GM12878 (cell line): ENCODE data around the gene PCARE. TPM values are rescaled to one million over a fixed set of nuclear protein-coding genes. Genes with fewer than 3 reads are reported as not detected.

Source experiments
- ATAC-seq: fragments of 200-7000 bp; cut with Tn5 transposase; 3 replicates; pipeline ENCODE4 v1.9.1; 2020; ENCODE audit warnings: mild to moderate bottlenecking, moderate library complexity
- BruUV-seq: library from RNA; stranded (reverse); fragments of 400-500 nt; replicated peaks from 2 replicates; lab custom pipeline; 2021; lab: Mats Ljungman, UMichigan
- CTCF ChIA-PET: fragments of 300-600 bp; sonication (Branson Sonifier 250); formaldehyde crosslinking; extraction: SDS; loops from one replicate; lab custom pipeline; 2021; ENCODE audit warnings: inconsistent platforms; lab: Yijun Ruan, JAX
- POLR2A ChIA-PET: fragments of 350-600 bp; formaldehyde crosslinking; extraction: SDS; loops from one replicate; lab custom pipeline; 2021; ENCODE audit warnings: inconsistent platforms; lab: Charles Lee
- RAD21 ChIA-PET: fragments of 300-600 bp; sonication (Branson Sonifier 250); formaldehyde crosslinking; loops from one replicate; lab custom pipeline; 2023; ENCODE audit warnings: antibody characterized with exemption; ENCODE audit not compliant: unreplicated experiment; lab: Charles Lee
- SMC1A ChIA-PET: fragments of 300-600 bp; sonication (Branson Sonifier 250); formaldehyde crosslinking; loops from one replicate; lab custom pipeline; 2023; ENCODE audit not compliant: unreplicated experiment, uncharacterized antibody; lab: Charles Lee
- DNase-seq: peaks from one replicate; pipeline ENCODE4 v3.0.0-alpha.2; 2011; ENCODE audit warnings: low read depth, low spot score
- FAIRE-seq: peaks from 3 replicates; lab custom pipeline; 2011; peaks lifted over from hg19 to GRCh38; lab: Jason Lieb, UNC
- H2AFZ ChIP-seq: 2 replicates; pipeline ENCODE4 v1.6.0; 2011; ENCODE audit warnings: low read depth, low read length, control low read depth; ENCODE audit not compliant: control insufficient read depth
- H3K27ac ChIP-seq: 2 replicates; pipeline ENCODE4 v1.5.1; 2011; ENCODE audit warnings: control low read depth; ENCODE audit not compliant: control insufficient read depth, insufficient read depth
- H3K27me3 ChIP-seq, 2 experiments: replicated peaks in 1 of 2; 2 replicates each; pipeline versions ENCODE4 v1.6.0 to v1.6.1; 2011; ENCODE audit warnings: low read length in 1 of 2; ENCODE audit not compliant: control insufficient read depth in 2 of 2, insufficient read depth in 2 of 2
- H3K36me3 ChIP-seq, 2 experiments: 2 replicates each; pipeline ENCODE4 v1.5.1; 2011; ENCODE audit warnings: low read length in 1 of 2; ENCODE audit not compliant: control insufficient read depth in 2 of 2, insufficient read depth in 2 of 2
- H3K4me1 ChIP-seq: 2 replicates; pipeline ENCODE4 v1.6.1; 2011; ENCODE audit warnings: mild to moderate bottlenecking, low read length, moderate library complexity, mixed read lengths; ENCODE audit not compliant: control insufficient read depth, insufficient read depth
- H3K4me2 ChIP-seq: 2 replicates; pipeline ENCODE4 v1.6.0; 2011; ENCODE audit warnings: control low read depth; ENCODE audit not compliant: control insufficient read depth, insufficient read depth
- H3K4me3 ChIP-seq: fragments of 200-600 bp; sonication (generic); 2 replicates; pipeline ENCODE4 v1.5.1; 2016
- H3K79me2 ChIP-seq: 2 replicates; pipeline ENCODE4 v1.6.0; 2011; ENCODE audit warnings: low read length; ENCODE audit not compliant: control insufficient read depth, insufficient read depth
- H3K9ac ChIP-seq: 2 replicates; pipeline ENCODE4 v1.8.0; 2011; ENCODE audit warnings: low read length, control low read depth, mixed read lengths; ENCODE audit not compliant: control insufficient read depth, insufficient read depth
- H3K9me3 ChIP-seq: replicated peaks from 3 replicates; pipeline ENCODE4 v1.5.1; 2011; ENCODE audit warnings: mild to moderate bottlenecking, low read length; ENCODE audit not compliant: control insufficient read depth, insufficient read depth
- H4K20me1 ChIP-seq: 2 replicates; pipeline ENCODE4 v1.6.0; 2011; ENCODE audit not compliant: control insufficient read depth, insufficient read depth
- CTCF ChIP-seq, 3 experiments: IDR thresholded peaks in 2 of 3; conservative IDR thresholded peaks in 1 of 3; 2 replicates each; pipeline ENCODE4 v1.5.1; 2011; ENCODE audit warnings: low read depth in 3 of 3, low read length in 3 of 3, mild to moderate bottlenecking in 3 of 3, control low read depth in 2 of 3, moderate library complexity in 2 of 3, inconsistent platforms in 1 of 3, mixed read lengths in 1 of 3; ENCODE audit not compliant: control insufficient read depth in 2 of 3, insufficient read depth in 1 of 3; ENCODE audit errors: extremely low read depth in 1 of 3
- IRF3 ChIP-seq: fragments of 450-650 bp; IDR thresholded peaks from 2 replicates; pipeline ENCODE4 v1.6.1; 2014; ENCODE audit warnings: mild to moderate bottlenecking
- MEF2A ChIP-seq: IDR thresholded peaks from 2 replicates; pipeline ENCODE4 v1.6.1; 2011; ENCODE audit warnings: low read depth, mild to moderate bottlenecking, low read length, moderate library complexity; ENCODE audit not compliant: insufficient read depth
- RAD21 ChIP-seq: IDR thresholded peaks from 2 replicates; pipeline ENCODE4 v1.6.1; 2011; ENCODE audit warnings: mild to moderate bottlenecking, low read depth, low read length, moderate library complexity; ENCODE audit not compliant: insufficient read depth
- RUNX3 ChIP-seq: IDR thresholded peaks from 2 replicates; pipeline ENCODE4 v1.6.1; 2012; ENCODE audit warnings: low read length, inconsistent platforms
- SMC3 ChIP-seq: IDR thresholded peaks from 2 replicates; pipeline ENCODE4 v1.6.1; 2011; ENCODE audit warnings: low read length, improper control_type of control experiment, borderline replicate concordance
- SP1 ChIP-seq: IDR thresholded peaks from one replicate; pipeline ENCODE4 v1.6.1; 2011; ENCODE audit warnings: low read depth, low read length
- WGBS: methylation state at CpG from one replicate; pipeline ENCODE4 v1.1.6; 2016; ENCODE audit warnings: low lambda C conversion rate; ENCODE audit not compliant: insufficient replicate concordance, insufficient coverage; ENCODE audit errors: missing lambda C conversion rate; 5-methylcytosine and 5-hydroxymethylcytosine counted together
- in situ Hi-C: fragments of 300-500 bp; cut with MboI; formaldehyde crosslinking; loops from 9 replicates; pipeline ENCODE4 v1.14.3; 2018; ENCODE audit warnings: mixed read lengths
- intact Hi-C: fragments of 100-400 bp; cut with micrococcal nuclease; formaldehyde crosslinking; loops from one replicate; pipeline ENCODE4 v1.14.2; 2022; ENCODE audit not compliant: unreplicated experiment
- polyA plus RNA-seq, 11 experiments: library from polyadenylated mRNA; depleted of rRNA in 4 of 11; unstranded in 6 of 11; stranded (reverse) in 5 of 11; fragments of >200 nt; fragmentation: Nextera tagmentation in 4 of 11; fragmentation: Illumina TruSeq in 1 of 11; extraction: Ambion mirVana in 4 of 11; extraction: Trizol in 1 of 11; gene quantifications; 1 replicate in 1 of 11; 2 replicates in 10 of 11; pipeline versions ENCODE4 v1.2.1 to v1.2.3, GENCODE V29; 2011 to 2016; ENCODE audit warnings: inconsistent platforms in 2 of 11, missing spikeins in 2 of 11, low read depth in 1 of 11
- total RNA-seq, 4 experiments: library from RNA; depleted of rRNA in 3 of 4; stranded (reverse); fragments of >200 nt in 3 of 4; fragmentation: Illumina TruSeq in 1 of 4; extraction: Trizol in 1 of 4; gene quantifications; 2 replicates each; pipeline versions ENCODE4 v1.2.1 to v1.2.3, GENCODE V29; 2013 to 2021
- TF ChIP-seq, protein P1 (sequence below): fragments of 450-650 bp; IDR thresholded peaks from 2 replicates; pipeline ENCODE4 v1.6.1; 2017; ENCODE audit warnings: mild to moderate bottlenecking, moderate library complexity
- TF ChIP-seq, protein P2 (sequence below): fragments of 450-650 bp; IDR thresholded peaks from 2 replicates; pipeline ENCODE4 v1.6.1; 2017; ENCODE audit warnings: low read depth, mild to moderate bottlenecking, moderate library complexity

The PCARE gene
- total and polyA plus RNA-seq, 10 of the 15 experiments (the other 5 are each of a cell fraction or from before 2014, with no cell fraction given): 0.04 to 0.08 (median 0.06) TPM; not detected in 5

GRCh38 chr2:29053670-29054400, 20.5 kb downstream of the PCARE start:
- Histone ChIP-seq H3K4me3 (no peak overlapping the region), H3K4me2 (no peak overlapping the region), H3K36me3 (no peaks in the 10 kb centered on the region), H2AFZ (no peak overlapping the region), H3K79me2 (no peaks in the 10 kb centered on the region), H3K27me3 (peaks cover 0 to 2% of the 10 kb centered on the region in 2 experiments; a peak in 1 of 4 replicates), H3K4me1 (no peaks in the 10 kb centered on the region), H3K9ac (no peak overlapping the region), H4K20me1 (no peaks in the 10 kb centered on the region), H3K9me3 (no peaks in the 10 kb centered on the region), H3K27ac (no peak overlapping the region)
- FAIRE-seq (no peak), ATAC-seq (no peak; the same call in 2 of the 3 replicates), DNase-seq (no peak)
- CTCF ChIA-PET: interaction anchor here (2.1 kb wide), 1 partner anchor 10 kb away, joined by 8 read pairs; no protein-coding TSS in a partner anchor
- no TSS peak for BruUV-seq
- RAD21 ChIA-PET: interaction anchor here (0.9 kb wide), 2 partner anchors 60 to 144 kb away, joined by 3 read pairs; no protein-coding TSS in a partner anchor
- SMC1A ChIA-PET: interaction anchor here (0.6 to 1.5 kb wide), 4 partner anchors 10 to 1138 kb away, joined by 3 to 4 read pairs (median 4); no protein-coding TSS in a partner anchor
- in situ Hi-C loops (no loop called here), intact Hi-C loops (loop anchor here (1.0 kb wide), 1 partner anchor 142 kb away; no protein-coding TSS in a partner anchor)
- POLR2A ChIA-PET: no interaction called here
- TF ChIP-seq CTCF (IDR thresholded peaks at IDR 0.05 in 2 of 3, conservative IDR thresholded peaks at IDR 0.05 in 1 of 3; ENCODE audit: control insufficient read depth in 2 of 3, extremely low read depth in 1 of 3, insufficient read depth in 1 of 3, low read depth in 3 of 3, low read length in 3 of 3): peak; percentile 24 to 31 (median 25); a peak in 4 of 6 replicates
- no peak for TF ChIP-seq MEF2A
- TF ChIP-seq IRF3: no peak
- peak; percentile 62 for TF ChIP-seq RAD21
- TF ChIP-seq, protein P1, sequence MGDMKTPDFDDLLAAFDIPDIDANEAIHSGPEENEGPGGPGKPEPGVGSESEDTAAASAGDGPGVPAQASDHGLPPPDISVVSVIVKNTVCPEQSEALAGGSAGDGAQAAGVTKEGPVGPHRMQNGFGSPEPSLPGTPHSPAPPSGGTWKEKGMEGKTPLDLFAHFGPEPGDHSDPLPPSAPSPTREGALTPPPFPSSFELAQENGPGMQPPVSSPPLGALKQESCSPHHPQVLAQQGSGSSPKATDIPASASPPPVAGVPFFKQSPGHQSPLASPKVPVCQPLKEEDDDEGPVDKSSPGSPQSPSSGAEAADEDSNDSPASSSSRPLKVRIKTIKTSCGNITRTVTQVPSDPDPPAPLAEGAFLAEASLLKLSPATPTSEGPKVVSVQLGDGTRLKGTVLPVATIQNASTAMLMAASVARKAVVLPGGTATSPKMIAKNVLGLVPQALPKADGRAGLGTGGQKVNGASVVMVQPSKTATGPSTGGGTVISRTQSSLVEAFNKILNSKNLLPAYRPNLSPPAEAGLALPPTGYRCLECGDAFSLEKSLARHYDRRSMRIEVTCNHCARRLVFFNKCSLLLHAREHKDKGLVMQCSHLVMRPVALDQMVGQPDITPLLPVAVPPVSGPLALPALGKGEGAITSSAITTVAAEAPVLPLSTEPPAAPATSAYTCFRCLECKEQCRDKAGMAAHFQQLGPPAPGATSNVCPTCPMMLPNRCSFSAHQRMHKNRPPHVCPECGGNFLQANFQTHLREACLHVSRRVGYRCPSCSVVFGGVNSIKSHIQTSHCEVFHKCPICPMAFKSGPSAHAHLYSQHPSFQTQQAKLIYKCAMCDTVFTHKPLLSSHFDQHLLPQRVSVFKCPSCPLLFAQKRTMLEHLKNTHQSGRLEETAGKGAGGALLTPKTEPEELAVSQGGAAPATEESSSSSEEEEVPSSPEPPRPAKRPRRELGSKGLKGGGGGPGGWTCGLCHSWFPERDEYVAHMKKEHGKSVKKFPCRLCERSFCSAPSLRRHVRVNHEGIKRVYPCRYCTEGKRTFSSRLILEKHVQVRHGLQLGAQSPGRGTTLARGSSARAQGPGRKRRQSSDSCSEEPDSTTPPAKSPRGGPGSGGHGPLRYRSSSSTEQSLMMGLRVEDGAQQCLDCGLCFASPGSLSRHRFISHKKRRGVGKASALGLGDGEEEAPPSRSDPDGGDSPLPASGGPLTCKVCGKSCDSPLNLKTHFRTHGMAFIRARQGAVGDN: no peak
- TF ChIP-seq, protein P2, sequence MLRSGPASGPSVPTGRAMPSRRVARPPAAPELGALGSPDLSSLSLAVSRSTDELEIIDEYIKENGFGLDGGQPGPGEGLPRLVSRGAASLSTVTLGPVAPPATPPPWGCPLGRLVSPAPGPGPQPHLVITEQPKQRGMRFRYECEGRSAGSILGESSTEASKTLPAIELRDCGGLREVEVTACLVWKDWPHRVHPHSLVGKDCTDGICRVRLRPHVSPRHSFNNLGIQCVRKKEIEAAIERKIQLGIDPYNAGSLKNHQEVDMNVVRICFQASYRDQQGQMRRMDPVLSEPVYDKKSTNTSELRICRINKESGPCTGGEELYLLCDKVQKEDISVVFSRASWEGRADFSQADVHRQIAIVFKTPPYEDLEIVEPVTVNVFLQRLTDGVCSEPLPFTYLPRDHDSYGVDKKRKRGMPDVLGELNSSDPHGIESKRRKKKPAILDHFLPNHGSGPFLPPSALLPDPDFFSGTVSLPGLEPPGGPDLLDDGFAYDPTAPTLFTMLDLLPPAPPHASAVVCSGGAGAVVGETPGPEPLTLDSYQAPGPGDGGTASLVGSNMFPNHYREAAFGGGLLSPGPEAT: no peak
- TF ChIP-seq SP1: no peak
- TF ChIP-seq RUNX3: 0 out of 2 replicates have a peak, but pooled peaks have one; percentile 21
- TF ChIP-seq SMC3: peak; percentile 36; the same call in 1 of the 2 replicates
- WGBS: 76% methylated on average over 5 of the region's 5 CpGs
